NCI-H748 (cell line): ENCODE data around the gene CCNK.

Experiments used
- DNase-seq: peaks from one replicate; lab custom pipeline; 2025; ENCODE audit not compliant: unreplicated experiment; lab: John Stamatoyannopoulos, UW

Gene CCNK

DNA sequence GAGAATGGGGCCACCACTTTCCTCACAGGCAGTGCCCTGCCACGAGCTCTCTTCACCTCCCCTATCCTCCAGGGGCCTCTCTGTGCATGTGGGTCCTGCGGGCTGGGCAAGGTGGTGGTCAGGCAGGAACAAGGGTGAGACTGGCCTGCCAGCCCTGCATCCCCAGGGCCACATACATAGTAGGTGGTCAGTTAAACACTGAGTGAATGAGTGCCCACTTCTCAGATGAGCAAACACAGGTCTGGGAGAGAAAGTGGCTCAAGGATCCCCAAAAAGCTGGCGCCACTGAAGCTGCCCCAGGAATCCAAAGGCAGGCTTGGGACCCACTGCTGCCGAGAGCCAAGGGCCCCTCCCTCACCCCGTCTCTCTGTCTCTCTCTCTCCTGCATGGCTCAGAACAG is 51.1 kb downstream of the CCNK start:
- no peak for DNase-seq

DNA sequence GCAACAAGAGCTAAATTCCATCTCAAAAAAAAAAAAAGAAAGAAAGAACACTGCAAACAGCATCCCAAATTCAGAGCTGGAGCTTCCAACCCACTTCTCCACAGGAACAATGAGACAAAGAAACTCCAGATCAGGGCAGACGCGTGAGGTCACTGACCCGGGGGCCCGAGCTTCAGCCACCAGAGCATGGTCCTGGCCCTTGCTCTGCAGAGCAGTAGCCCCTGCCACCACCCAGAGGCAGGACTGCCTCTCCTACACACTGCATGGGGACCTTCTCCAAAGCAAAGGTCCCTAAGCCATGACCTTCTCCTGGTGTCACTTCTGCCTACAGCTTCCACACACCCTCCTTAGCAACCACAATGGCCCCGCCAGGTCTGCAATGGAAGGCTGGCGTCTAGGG is 53.1 kb downstream of the CCNK start:
- no peak for DNase-seq

DNA sequence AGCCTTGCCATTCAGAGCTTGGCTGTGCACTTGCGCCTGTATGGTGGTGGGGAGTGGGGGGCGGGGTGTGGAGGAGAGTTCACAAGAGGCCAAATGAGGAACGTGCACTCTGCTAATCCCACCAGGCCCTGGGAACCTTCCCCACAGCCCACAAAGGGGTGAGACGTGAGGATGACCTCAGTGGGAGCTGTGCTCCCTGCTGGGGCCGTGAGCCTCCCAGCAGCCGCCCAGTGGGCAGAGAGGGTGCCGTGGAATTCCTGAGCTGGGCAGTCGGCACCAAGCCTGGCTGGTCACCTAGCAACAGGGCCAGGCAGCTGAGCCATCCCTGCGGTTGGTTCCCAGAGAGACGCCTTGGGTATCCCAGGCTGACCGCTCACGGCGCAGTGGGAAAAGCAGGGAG is 53.7 kb downstream of the CCNK start:
- no peak for DNase-seq

DNA sequence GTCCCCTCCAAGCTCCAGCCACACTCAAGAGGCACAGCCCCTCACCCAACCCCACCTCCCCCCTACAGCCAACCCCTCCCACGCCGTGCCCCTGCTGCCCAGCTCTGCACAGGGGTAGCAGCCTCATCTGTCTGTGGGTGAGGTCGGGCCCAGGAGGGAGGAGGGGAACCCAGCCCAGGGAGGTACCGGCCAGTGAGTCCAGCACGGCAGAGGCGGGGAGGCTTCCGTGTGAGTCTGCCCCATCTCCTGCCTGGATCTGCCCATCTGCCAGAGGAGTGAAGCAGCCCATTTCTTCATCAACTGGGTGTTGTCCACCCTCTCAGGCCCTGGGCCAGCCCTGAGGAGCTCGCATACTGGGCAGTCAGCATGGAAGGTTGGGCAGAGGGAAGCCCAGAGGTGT is 54.2 kb downstream of the CCNK start:
- no peak for DNase-seq

DNA sequence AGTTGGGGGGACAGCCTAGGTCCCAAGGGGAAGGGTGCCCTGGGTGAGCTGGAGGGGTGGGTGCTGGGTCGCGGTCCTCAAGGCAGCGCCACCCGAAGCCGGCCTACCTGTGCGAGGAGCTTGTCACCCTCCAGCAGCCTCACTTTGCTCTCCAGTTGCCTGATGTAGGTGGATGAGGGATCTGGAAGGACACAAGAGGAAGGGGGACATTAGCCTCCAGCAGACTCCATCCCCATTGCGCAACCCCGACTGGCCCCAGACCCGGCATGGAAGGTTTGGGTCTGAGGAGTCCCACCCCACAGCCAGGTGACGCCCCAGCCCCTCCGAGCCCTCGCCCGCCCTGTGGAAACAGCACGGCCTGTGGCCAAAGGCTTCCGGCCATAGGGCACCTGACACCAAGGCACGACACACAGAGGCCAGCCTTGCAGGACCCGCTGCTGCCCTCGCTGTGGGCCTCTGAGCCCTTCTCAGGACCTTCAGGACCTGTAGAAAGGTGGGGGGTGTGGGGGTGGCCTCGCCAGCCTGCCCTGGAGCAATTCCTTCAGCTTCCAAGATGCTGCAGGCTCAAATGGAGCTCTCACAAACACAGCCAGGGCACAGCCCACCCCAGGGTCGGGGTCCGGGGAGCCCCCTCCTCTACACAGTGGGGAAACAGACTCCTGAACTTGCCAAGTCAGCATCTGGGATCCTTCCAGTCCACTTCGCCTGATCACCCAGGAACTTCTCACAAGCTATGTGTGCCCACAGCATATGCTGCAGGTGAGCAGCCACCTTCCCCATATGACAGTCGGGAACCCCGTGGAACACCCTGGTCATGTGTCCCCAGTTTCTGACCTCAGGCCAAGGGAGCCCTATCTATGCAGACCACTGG is 54.9 kb downstream of the CCNK start:
- DNase-seq, result no peak

DNA sequence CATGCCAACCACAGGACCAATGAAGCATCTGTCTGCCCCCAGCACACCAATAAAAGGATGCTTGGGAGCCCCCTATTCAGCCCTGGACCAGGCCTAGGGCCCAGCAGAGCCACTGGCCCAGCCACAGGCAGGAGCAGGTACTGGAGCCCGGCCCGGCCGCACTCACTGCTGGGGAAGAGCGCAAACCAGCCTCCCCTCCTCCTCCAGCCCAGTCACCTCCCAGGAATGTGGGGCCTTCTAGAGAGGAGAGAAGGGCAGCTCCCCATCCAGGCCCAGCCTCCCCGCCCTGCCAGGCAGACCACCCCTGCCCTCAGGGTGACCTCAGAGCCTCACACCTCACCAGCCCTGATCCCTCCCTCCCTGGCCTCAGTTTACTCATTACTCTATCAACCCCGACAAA is 56.2 kb downstream of the CCNK start:
- DNase-seq, result no peak

DNA sequence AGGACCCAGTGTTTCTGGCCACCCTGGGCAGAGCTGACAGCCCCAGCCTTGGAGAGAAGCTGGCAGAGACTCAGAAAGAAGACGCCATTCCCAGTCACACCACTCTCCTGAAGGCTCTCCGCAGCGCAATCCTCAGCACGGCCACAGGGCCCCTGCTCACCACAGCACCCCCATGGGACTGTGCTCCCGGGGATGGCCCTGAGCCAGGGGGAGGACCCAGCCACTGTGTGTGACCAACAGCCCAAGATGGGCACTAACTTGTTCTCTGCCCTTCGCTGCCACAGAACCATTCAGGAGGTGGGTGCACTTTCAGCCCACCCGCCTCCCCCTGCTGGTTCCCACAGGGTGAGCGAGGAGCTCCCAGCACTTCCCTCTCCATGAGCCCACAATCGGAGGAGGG is 57.1 kb downstream of the CCNK start:
- DNase-seq, result no peak

DNA sequence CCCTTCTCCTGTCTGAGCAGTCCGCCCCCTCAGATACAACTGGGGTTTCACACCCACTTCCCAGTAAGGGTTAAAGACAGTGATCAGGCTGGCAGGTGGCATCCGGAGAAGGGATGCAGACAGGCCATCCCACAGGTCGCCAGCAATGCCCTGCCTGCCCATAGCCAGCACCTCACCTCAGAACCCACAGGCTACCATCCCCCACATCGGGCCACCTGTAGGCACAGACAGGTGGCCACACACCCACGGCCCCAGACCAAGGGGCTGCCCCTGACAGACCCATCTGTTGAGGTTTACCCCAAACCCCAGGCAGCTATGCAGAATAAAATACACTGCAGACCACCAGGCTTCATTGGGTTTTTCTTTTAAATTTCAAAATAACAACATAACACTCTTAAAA is 57.5 kb downstream of the CCNK start:
- DNase-seq, result no peak

DNA sequence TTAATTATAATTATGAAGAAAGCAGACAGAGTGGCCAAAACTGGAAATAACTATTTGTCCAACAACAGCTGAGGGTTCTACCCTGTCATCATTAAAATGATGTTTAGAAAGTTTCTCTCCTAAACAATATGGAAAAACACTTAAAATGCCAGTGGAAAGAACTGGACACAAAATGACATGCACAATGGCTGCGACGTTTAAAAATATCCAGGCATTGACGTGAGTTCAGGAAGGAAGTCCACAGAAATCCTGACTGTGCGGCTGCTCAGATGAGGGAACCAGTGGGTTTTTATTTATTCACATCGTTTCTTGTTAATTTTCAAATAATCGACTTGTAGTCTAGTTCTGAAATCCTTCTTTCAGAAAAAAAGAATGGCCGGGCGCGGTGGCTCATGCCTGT is 58.3 kb downstream of the CCNK start:
- no peak for DNase-seq

DNA sequence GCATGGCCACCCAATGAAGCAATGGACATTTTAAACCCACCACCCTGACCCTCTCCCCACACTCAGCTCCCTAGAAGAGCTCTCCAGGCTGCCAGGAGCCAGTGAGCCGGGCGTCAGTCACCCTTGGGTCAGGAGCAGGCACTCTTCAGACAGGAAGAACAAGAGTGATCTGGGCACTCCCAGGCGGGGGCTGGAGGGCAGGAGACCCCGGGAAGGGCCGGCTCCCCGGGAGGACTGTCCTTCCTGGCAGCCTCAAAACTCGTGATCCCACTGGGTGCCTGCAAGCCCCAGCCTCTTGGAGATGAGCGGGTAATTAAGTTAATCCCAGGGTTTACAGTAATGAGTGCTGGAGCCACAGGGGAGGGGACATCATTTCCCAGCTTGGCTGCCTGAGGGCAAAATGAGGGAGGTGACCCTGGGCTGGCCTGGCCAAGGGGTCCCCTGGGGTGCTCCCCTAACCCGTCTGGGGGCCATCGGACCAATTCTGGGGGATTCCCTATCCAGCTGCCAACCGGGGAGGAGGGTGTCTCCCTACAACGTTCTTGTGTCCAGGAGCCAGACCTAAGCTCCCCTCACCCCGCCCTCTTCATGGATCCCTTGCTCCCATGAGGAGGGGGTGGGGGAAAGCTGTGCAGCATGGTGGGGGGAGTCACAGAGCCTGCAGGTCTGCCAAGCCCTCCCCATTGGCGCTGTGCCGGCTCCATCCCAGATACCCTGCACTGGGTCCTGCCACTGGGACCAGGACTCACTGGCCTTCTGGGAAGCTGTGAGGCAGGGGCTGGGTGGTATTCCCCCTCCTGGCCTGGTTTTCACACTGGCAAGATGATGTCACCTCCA is 59.2 kb downstream of the CCNK start:
- no peak for DNase-seq

DNA sequence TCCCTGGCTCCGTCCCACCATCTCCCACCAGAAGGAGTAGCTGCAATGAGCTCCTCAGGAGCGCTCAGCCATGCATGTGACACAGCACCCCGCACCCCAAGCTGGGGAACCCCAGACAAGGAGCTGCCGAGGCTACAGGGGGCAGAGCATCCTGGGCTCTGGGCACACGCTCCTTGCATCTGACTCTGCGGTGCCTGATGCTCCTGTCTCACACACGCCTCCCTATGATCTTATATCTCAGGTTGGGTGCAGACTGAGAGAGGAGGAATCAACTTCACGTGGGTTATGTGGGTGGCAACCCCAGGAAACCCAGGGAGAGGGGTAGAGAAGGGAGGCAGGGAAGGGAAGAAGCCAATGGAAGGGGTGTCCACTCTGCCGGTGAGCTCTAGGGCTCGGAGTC is 60.0 kb downstream of the CCNK start:
- no peak for DNase-seq

DNA sequence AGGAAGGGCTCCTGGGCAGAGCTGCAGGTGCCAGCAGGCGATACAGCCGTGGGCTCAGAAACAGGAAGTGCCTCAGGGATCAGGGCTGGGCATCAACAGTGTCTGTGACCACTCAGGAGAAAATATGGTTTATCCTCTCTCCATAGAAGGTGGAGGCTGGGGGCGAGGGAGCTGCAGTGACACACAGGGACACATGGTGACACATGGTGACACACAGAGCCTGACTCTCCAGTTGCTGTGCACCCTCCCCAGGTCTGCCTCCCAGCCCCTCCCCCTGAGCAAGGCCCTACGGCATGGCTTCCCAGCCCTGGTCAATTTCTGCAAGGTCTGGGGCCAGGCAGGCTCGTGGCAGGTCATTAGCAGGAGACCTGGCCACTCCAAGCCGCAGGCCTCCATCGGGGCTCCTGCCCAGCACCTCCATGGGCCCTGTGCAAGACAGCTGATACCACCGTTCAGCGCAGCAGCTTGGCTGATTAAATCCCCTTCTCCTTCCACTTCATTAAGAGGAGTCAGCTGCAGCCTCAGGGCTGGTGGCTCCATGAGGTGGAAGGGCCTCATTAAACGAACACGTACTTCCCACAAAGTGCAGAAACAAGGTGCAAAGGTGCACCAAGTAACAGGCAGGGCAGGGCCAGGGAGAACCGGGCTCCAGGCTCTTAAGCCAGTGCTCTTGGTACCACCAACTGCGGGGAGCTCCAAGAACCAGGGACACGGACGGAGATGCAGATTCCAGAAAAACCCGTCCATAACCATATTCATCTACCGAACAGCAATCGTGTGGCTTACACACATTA is 60.7 kb downstream of the CCNK start:
- DNase-seq, result no peak

DNA sequence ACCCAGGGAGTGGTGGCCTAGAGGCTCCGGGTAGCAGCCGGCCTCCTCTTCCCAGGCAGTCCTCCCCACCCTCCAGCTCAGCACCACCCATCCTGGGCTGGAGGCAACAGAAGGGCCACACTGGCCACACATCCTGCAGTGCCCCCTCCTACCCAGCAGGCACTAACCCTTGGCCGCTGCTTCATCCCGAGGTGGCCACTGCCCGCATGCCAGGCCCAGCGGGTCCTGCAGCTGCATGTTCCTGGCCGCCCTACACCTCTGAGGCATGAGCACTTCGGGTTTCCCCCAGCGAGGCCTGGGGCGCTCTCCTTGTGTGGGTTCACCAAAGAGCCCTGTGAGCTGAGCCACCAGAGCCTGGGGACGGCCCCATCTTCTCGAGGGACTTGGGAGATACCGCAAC is 61.4 kb downstream of the CCNK start:
- no peak for DNase-seq

DNA sequence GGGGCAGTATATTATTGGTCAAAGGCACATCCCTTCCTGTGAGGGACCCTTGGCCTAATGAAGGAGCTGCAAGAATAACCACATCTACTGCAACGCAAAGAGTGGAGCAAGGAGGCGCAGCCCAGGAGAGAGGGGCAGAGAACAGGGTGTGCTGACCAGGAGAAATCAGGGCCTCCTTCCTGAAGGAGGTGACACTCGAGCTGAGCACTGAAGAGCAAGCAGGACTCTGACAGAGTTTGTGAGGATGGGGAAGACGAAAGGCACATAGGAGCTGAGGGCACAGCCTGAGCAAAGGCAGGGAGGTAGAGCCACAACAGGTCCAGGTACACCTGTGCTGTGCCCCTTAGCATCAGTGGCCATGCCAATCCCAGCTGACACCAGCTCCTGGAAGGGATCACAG is 62.2 kb downstream of the CCNK start:
- DNase-seq, result no peak

DNA sequence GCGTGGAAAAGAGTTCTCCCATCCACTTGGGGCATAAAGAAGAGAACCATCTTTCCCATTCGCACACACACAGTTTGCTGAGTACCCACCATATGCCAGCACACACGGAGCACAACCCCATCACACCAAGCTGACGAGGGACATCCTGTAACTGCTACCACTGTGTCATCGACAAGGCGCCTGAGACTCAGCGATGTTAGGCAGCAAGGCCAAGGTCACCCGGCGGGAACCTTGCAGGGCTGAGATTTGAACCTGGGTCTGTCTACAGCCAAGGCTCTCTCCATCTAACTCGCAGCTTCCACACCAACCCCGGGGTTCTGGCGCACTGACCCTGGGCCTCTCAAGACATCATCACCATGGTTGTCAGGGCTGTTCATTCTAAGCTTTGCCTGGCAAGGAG is 62.8 kb downstream of the CCNK start:
- DNase-seq, result no peak

DNA sequence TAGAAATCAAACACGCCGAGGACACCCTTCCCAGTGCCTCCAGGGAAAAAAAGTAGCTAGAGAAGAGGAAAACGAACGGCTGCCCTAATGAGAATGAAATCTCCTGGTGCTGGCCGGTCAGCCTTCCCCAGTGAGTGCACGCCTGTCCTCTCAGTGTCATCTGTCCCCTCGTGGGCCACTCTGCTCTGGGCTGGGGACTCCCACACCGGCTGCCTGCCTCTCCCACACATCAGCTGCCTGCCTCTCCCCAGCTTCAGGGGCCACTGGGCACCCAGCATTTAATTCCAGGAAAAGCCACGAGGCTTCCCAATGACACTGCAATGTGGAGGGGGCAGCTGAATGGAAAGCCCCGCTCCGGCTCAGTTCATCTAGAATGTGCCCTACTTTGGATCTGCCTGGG is 63.8 kb downstream of the CCNK start:
- DNase-seq, result no peak

DNA sequence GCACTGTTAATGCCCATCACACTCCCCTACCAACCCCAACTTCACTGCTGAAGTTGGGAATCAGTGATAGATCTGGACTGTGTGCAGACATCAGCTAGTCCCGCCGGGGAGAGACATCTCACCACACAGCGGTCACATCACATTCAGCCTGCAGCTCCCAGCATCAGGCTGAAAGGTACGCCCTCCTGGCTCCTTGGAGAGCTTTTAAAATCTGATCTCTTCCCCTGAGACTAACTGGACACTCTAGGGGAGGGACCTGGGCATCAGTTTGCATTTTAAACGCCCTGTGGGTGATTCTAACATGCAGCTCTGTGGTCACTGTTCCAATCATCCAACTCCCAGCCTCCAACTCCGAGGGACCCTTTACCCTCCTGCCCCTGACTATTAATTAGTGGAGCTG is 64.4 kb downstream of the CCNK start:
- DNase-seq, result no peak

DNA sequence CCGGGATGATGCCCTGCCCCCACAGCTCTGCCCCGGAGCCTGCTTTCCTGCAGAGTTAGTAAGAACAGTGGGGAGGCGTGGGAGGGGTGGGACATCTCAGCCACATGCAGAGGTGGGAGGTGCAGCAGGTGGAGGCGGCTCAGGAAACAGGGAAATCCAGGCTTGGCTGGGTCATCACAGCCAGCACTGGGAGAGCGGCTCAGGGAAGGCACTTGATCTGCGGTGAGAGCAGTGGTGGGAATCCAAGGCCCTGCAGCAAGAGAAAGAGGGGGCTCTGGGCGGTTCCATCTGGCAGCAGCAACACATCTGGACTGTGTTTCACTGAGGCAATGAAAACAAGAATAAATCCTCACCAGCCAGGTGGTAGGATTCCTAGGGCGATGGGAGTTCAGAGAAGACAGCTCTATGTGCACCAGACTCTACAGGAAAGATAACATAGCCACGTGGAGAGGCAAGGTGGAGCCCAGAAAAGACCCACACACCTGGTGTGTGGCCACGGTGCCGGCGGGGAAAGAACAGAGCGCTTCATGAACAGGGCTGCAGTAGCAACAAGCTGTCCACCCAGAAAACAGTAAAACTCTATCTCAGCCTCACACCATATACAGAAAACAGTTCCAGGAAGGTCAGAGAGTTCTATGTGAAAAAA is 65.1 kb downstream of the CCNK start:
- no peak for DNase-seq

DNA sequence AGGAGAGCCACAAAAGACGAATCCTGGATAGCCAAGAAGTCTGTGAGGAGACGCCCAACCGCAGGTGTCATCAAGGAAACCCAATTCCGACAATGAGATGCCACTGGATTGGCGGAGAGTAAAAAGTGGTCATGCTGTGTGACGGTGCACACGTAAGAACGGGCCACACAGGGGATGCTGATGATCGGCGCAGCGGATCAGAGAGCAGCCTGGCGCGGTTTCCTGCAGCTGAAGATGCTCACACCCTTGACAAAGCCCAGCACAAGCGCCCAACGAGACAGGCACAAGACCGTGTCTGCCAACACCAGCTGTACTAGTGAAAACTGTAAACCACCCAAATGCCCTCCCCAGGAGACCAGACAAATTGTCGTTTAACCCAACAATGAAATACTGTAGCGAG is 67.0 kb downstream of the CCNK start:
- peak; percentile 85 for DNase-seq

DNA sequence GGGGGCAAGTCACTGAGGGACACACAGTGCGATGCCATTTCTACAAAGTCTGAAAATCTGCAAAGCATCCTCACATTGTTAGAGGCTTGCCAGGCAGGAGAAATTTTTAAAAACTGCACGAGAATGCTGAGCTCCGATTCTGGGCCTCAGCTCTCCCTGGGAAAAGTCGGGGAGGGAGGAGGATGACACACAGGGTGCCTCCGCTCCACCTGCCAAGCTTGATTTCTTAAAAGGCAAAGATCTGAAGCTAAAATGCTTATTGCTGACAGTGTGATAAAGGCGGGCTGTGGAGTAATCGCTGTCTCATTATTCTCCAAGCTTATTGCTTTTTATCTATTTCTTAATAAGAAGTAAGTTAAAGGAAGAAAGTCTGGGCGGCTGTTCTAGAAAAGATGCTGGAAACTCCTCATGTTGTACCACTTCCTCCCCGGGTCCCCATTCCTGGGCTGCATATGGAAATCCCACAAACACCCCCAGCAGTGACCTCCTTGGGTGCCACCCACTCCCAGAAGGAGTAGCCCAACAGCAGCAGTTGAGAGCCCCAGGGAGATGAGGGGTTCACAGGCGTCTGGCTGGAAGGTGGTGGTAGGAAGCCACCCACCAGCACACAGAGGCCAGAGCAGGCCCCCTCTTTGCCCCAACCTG is 67.8 kb downstream of the CCNK start:
- DNase-seq, result no peak

DNA sequence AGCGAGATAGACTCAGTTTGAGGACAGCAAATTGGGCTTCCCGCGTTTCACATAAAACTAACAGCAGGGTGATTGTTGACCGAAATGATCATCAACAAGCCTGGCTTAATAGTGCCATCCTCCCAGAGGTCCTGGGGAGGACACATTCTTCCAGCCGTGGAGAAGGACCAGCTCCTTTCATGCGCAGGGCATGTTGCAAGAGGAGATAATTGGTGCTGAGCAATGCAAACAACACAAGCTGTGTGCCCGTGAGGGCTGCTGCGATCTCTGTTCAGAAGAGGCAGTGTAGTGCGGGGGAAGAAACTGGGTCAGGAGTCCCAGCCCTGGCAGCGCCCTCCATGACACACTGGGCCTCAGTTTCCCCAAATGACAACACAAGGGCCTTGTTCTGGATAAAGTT is 68.5 kb downstream of the CCNK start:
- peak; percentile 91 for DNase-seq
